Dendritic cell treated with granulocyte-macrophage colony-stimulating factor and Interleukin-4, amounts not matched to agents 40 ng/mL and 50 ng/mL, for 4 days (primary cell): ENCODE data around the gene SYPL2.
"Not testable (repeated sequence)": the region's sequence is repeated elsewhere in the genome, so short reads cannot be mapped to it uniquely, and the experiment has no call there.

Experiments used
- H3K27ac Mint-ChIP-seq: one replicate; pipeline ENCODE4 v1.8.0; 2022; ENCODE audit warnings: mild to moderate bottlenecking, mixed read lengths
- H3K27me3 Mint-ChIP-seq: one replicate; pipeline ENCODE4 v1.8.0; 2022; ENCODE audit warnings: mild to moderate bottlenecking, mixed read lengths
- H3K36me3 Mint-ChIP-seq: one replicate; pipeline ENCODE4 v1.8.0; 2022; ENCODE audit warnings: low read depth, mixed read lengths
- H3K4me1 Mint-ChIP-seq: one replicate; pipeline ENCODE4 v1.8.0; 2022; ENCODE audit warnings: low read depth, mixed read lengths
- H3K4me3 Mint-ChIP-seq: one replicate; pipeline ENCODE4 v1.8.0; 2022; ENCODE audit warnings: mild to moderate bottlenecking, moderate library complexity, mixed read lengths
- H3K9me3 Mint-ChIP-seq: one replicate; pipeline ENCODE4 v1.8.0; 2022; ENCODE audit warnings: mixed read lengths
- intact Hi-C: fragments of 100-400 bp; cut with micrococcal nuclease; formaldehyde crosslinking; loops from one replicate; pipeline ENCODE4 v1.15.0; 2022

SYPL2 gene

DNA sequence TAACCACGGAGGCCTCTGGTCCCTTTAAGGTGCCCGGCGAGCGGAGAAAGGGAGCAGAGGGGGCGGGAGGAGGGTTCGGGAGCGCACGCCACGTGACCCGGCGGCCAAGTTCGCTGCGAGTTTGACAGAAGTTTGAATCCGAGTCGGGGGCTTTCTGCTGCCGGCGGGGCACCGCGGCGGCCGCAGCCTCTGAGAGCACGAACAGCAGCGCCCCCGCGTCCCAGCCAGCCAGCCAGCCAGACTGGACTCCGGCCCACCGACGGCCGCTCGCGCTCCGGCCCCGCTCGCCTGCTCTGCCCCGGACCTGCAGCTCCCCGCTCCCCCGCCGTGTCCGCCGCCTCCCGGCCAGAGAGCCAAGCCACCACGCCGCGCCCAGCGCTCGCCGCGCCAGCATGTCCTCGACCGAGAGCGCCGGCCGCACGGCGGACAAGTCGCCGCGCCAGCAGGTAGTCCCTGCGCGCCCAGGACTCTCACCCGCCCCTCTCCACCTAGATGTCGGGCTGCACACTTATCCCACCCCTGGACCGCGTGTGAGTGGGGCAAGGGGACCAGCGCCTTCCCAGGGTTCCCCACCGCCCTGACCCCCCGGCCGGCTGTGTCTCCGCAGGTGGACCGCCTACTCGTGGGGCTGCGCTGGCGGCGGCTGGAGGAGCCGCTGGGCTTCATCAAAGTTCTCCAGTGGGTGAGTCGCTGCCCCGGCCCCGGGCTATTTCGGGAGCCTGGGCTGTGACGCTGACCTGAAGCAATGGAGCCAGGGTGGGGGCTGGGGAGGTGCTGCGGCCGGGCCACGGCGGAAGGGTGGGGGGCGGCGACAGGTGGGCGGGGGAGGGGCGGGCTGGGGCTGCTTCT, at the start of gene SYPL2:
Gene SYPL2 (plus strand): TSS at position 95 of the 849 bp plus-strand sequence. CDS start 298 bp downstream, at position 393.
- H3K27me3 Mint-ChIP-seq, result peaks cover 93% of the 10 kb centered on the region
- H3K9me3 Mint-ChIP-seq, result no peaks in the 10 kb centered on the region
- intact Hi-C loops, result no loop called here

DNA sequence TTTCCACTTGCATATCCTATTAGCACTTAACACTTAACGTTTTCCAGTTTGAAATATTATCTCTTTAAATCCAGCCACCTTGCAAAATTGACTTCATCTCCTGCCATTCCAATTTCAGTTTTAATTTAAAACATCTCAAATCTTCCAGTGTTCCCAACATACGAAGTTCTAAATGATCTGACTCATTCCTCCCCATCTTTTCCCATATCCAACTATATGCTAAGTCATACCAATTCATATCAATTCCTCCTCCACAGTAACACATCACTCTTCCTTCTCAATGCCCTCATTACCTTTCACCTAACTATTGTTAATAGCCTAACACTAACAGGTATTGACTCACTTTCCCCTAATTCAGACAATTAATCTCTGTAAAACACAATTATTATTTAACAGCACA, 42.8 kb upstream of the SYPL2 start:
- no peak overlapping the region for H3K27ac Mint-ChIP-seq
- no peak overlapping the region for H3K4me3 Mint-ChIP-seq
- intact Hi-C loops, result no loop called here
- H3K4me1 Mint-ChIP-seq, result peaks cover 37% of the 10 kb centered on the region
- H3K27me3 Mint-ChIP-seq, result no peaks in the 10 kb centered on the region
- no peaks in the 10 kb centered on the region for H3K9me3 Mint-ChIP-seq
- H3K36me3 Mint-ChIP-seq, result peaks cover 57% of the 10 kb centered on the region

More for the DNA sequence above, at the start of gene SYPL2:
- Mint-ChIP-seq H3K4me1 (peaks cover 10% of the 10 kb centered on the region), H3K27ac (no peak within 1 kb of the TSS), H3K36me3 (no peaks in the 10 kb centered on the region), H3K4me3 (peak within 1 kb of the TSS; percentile 66)

DNA sequence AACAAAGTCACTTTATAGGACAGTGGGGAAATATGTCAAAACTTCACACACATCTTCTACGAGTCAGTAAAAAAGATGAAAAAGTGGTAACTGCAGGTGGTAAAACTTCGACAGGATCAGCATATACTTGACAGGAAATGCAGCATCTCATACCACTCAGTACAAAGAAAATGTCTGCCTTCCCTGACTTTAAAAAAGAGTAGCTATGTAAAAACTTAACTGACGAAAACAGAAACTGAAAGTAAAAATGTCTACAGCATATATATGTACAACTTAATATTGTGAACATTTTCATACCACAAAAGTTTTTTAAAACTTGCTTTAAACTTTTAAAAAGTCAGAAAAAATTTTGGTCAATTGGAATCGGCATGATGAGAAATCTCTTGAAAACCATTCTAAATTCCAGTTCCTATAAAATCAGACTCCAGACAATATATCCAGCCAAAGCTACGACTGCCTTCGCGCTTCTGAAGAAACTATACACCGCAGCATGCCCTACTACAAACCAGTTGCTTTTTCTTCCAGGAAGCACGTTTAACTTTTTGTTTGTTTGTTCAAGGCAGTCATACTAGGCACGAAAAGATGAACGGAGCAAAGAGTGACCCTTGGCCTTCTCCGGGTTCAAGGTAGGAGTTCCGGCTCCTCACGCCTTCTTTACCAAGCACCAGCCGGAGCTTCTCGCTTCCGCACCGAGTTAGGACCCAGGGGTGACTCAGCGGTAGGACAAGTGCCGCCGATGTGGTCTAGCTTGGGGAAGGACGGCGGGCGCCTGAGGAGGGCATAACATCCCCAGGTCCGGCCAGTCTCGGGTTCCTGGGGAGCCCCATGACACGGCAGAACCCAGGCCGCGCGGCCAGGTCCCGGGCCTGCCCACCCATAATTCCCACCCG, 40.7 kb upstream of the SYPL2 start:
- intact Hi-C loops, result loop anchor here (1.0 to 5.0 kb wide), 2 partner anchors 58 to 107 kb away; partner anchors contain the start of gene ATXN7L2
- Mint-ChIP-seq H3K9me3 (no peaks in the 10 kb centered on the region), H3K27ac (peak overlapping the region; percentile 95), H3K27me3 (no peaks in the 10 kb centered on the region), H3K4me1 (peaks cover 37% of the 10 kb centered on the region), H3K36me3 (peaks cover 35% of the 10 kb centered on the region), H3K4me3 (peak overlapping the region; percentile 95)

DNA sequence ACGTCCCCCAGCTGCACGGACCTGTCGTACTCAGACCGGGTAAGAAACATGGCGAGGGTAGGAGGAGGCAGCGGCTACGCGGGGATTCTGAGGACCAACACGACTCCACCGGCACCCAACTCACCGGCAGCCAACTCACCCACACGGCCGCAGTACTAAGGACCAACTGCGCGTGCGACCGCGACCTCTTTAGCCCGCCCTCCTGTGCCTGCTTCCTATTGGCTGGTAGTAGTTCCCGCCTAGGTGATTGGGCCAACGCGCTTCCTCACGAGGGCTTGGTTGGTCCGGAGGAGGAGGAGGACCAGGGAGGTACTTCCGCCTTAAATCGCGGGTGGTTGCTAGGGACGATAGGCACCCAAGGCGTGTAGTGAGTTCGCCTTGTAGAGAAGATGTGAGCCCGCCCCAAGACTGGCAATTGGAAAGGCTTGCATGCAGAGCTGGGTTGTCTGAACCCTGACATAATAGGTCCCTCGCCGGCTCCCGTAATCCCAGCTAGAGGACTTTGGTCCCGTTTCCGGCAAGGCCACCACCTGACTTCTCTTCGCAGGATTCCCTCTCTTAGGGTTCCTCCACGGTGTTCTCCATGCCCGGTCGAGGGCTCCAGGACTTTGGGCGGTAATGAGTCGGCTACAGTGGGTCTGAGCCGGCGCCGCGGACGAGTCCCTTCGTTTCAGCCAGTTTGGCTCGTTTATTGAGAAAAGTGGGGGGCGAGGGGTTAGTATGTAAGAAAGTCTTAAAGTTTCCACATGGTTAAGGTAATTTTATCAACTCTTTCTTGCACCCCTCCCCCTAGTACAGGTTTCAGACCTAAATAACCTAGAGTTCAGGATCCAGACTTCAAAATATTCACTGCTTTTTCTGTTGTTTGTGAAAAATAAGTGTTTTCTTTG, 39.8 kb upstream of the SYPL2 start, which contains the start of gene PSMA5:
Gene PSMA5 (minus strand): TSS at position 168 of the 890 bp plus-strand sequence. CDS start 118 bp downstream, at position 50.
- Mint-ChIP-seq H3K4me1 (peaks cover 37% of the 10 kb centered on the region), H3K9me3 (no peaks in the 10 kb centered on the region), H3K27me3 (peaks cover 1% of the 10 kb centered on the region), H3K27ac (peak within 1 kb of the TSS; percentile 95), H3K4me3 (peak within 1 kb of the TSS; percentile 95), H3K36me3 (peaks cover 27% of the 10 kb centered on the region)
- intact Hi-C loops, result loop anchor here (1.0 to 5.0 kb wide), 2 partner anchors 57 to 106 kb away; partner anchors contain the start of gene ATXN7L2

DNA sequence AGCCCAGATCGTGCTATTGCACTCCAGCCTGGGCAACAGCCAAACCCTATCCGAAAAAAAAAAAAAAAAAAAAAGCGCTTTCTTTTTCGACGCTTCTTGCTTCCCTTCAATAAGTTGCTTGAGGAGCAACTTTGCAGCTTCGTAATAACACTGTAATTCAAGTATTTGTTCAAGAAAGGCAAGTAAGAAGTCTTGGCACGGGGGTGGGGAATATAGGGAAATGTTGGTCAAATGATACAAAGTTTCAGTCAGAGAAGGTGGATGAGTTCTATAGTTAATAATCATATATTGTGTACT, 39.2 kb upstream of the SYPL2 start:
- peaks cover 3% of the 10 kb centered on the region for H3K27me3 Mint-ChIP-seq
- peak overlapping the region; percentile 95 for H3K27ac Mint-ChIP-seq
- H3K36me3 Mint-ChIP-seq, result peaks cover 22% of the 10 kb centered on the region
- H3K4me1 Mint-ChIP-seq, result peaks cover 37% of the 10 kb centered on the region
- H3K9me3 Mint-ChIP-seq, result no peaks in the 10 kb centered on the region
- peak overlapping the region; percentile 95 for H3K4me3 Mint-ChIP-seq
- intact Hi-C loops, result loop anchor here (5.0 kb wide), 1 partner anchor 105 kb away; no protein-coding TSS in a partner anchor

DNA sequence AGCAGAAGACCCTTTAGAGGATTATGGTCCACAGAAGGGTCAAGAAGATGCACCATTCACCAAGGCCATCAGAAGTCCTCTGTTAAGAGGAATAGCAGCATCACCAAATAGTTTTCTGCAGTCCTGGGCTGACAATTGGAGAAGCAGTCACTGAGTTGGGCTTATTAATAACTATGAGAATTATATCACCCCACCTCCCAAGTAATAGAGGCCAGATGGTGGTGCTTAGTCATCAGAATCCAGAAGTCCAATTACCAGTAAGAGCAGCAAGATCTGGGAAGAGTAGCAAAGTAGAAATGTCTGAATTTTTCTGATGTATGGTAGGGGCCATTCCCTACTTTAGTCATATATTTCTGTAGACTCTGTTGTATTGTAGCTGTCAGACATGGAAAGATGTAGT, 34.0 kb upstream of the SYPL2 start:
- Mint-ChIP-seq H3K27me3 (peaks cover 10% of the 10 kb centered on the region), H3K9me3 (peaks cover 7% of the 10 kb centered on the region), H3K4me3 (no peak overlapping the region), H3K27ac (no peak overlapping the region), H3K36me3 (no peaks in the 10 kb centered on the region), H3K4me1 (peaks cover 6% of the 10 kb centered on the region)
- intact Hi-C loops, result no loop called here

DNA sequence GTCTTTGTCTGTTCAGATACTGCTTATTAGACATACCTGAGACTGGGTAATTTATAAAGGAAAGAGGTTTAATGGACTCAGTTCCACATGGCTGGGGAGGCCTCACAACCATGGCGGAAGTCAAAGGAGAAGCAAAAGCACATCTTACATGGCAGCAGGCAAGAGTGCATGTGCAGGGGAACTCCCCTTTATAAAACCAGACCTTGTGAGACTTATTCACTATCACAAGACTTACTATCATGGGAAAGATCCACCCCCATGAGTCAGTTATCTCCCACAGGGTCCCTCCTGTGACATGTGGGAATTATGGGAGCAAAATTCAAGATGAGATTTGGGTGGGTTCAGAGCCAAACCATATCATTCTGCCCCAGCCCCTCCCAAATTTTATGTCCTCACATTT, 33.0 kb upstream of the SYPL2 start:
- Mint-ChIP-seq H3K36me3 (no peaks in the 10 kb centered on the region), H3K27ac (no peak overlapping the region), H3K4me3 (no peak overlapping the region), H3K9me3 (peaks cover 7% of the 10 kb centered on the region), H3K4me1 (no peaks in the 10 kb centered on the region), H3K27me3 (peaks cover 10% of the 10 kb centered on the region)
- intact Hi-C loops, result no loop called here

DNA sequence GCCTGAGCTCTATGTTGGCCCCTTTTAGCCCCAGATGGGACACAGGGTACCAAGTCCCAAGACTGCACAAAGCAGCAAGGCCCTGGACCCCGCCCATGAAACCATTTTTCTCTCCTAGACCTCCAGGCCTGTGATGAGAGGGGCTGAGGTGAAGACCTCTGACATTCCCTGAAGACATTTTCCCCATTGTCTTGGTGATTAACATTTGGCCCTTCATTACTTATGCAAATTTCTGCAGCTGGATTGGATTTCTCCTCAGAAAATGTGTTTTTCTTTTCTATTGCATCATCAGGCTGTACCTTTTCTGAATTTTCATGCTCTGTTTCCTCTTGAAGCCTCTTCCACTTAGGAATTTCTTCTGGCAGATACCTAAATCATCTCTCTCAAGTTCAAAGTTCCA, 31.9 kb upstream of the SYPL2 start:
- peaks cover 7% of the 10 kb centered on the region for H3K9me3 Mint-ChIP-seq
- H3K27ac Mint-ChIP-seq, result no peak overlapping the region
- no peaks in the 10 kb centered on the region for H3K36me3 Mint-ChIP-seq
- intact Hi-C loops, result no loop called here
- H3K4me3 Mint-ChIP-seq, result no peak overlapping the region
- H3K4me1 Mint-ChIP-seq, result no peaks in the 10 kb centered on the region
- H3K27me3 Mint-ChIP-seq, result peaks cover 10% of the 10 kb centered on the region

DNA sequence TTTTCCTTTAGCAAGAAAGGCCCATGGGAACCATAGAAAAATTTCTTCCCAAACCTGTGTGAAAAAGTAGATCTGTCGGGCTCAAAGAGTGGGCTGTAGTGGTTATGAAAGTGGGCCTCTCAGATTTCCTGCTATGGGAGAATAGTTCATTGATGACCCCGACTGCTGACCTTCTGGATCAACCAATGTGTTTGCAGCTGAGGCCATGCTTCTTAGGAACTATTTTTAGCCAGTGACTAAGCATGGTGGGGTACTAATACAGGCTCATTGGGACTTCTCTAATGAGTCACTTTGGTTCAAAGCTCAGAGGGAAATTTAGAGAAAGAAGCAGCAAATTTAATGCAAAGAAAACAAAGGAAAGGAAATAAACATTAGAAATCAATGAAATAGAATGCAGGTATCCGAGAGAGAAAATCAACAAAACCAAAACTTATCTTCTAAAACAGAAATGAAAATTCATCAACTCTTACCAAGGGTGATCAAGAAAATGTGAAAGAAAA, 27.5 kb upstream of the SYPL2 start:
- no peak overlapping the region for H3K27ac Mint-ChIP-seq
- intact Hi-C loops, result no loop called here
- H3K4me3 Mint-ChIP-seq, result no peak overlapping the region
- H3K36me3 Mint-ChIP-seq, result no peaks in the 10 kb centered on the region
- H3K4me1 Mint-ChIP-seq, result no peaks in the 10 kb centered on the region
- peaks cover 4% of the 10 kb centered on the region for H3K27me3 Mint-ChIP-seq
- no peaks in the 10 kb centered on the region for H3K9me3 Mint-ChIP-seq

DNA sequence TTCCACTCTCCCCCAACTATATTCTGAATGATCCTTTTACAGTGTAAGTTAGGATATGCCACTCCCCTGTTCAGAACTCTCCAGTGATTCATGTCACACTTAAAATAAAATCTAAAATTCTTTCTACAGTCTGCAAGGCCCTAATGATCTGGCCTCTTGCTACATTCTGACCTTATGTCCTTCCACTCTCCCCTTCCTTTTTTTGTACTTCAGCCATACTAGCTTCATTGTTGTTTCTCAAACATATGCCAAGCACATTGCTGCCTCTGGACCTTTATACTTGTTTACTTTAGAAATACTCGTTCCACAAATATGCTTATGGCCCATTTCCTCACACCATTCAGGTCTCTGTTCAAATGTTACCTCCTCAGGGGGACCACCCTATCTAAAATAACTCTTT, 25.3 kb upstream of the SYPL2 start:
- intact Hi-C loops, result no loop called here
- Mint-ChIP-seq H3K9me3 (no peaks in the 10 kb centered on the region), H3K27ac (no peak overlapping the region), H3K27me3 (peaks cover 9% of the 10 kb centered on the region), H3K36me3 (no peaks in the 10 kb centered on the region), H3K4me1 (no peaks in the 10 kb centered on the region), H3K4me3 (no peak overlapping the region)

DNA sequence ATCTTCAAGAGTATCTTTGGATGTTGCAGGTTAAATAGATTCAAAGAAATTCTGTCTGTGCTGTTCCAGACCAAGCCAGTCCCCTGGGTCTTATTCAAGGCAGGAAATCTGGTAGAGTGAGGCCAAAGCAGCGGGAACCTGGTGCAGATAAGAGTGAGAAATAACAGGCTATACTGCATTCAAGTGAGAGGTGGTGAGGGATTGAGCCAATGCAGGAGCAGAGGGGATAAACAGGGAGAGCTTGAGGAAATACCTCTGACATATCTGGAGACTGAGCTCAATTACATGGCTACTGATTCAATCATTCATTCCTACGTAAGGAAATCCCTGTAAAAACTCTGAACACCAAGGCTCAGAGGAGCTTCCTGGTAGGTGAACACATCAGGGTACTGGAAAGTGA, 22.9 kb upstream of the SYPL2 start:
- Mint-ChIP-seq H3K4me1 (peaks cover 6% of the 10 kb centered on the region), H3K27ac (no peak overlapping the region), H3K27me3 (peaks cover 21% of the 10 kb centered on the region), H3K36me3 (no peaks in the 10 kb centered on the region), H3K4me3 (no peak overlapping the region), H3K9me3 (no peaks in the 10 kb centered on the region)
- intact Hi-C loops, result no loop called here

DNA sequence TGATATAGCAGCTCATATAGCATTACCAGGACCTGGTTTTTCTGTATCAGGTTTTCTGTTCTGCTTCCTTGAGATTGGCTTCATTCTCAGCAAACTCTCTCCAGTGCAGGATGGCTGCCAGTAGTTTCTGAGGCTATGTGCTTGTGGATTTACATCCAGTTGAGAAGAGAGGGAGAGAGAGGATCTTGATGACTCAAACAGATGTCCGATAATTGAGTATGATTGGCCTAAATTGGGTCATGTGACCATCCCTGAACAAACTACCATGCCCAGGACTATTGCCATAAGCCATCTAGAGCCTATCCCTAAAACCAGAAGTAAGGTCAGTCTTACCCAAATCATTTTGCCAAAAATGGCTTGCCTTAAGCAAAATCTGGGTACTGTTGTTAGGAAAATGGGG, 22.0 kb upstream of the SYPL2 start:
- intact Hi-C loops, result no loop called here
- peaks cover 21% of the 10 kb centered on the region for H3K27me3 Mint-ChIP-seq
- H3K9me3 Mint-ChIP-seq, result no peaks in the 10 kb centered on the region
- H3K4me1 Mint-ChIP-seq, result peaks cover 6% of the 10 kb centered on the region
- no peaks in the 10 kb centered on the region for H3K36me3 Mint-ChIP-seq
- no peak overlapping the region for H3K4me3 Mint-ChIP-seq
- H3K27ac Mint-ChIP-seq, result no peak overlapping the region

DNA sequence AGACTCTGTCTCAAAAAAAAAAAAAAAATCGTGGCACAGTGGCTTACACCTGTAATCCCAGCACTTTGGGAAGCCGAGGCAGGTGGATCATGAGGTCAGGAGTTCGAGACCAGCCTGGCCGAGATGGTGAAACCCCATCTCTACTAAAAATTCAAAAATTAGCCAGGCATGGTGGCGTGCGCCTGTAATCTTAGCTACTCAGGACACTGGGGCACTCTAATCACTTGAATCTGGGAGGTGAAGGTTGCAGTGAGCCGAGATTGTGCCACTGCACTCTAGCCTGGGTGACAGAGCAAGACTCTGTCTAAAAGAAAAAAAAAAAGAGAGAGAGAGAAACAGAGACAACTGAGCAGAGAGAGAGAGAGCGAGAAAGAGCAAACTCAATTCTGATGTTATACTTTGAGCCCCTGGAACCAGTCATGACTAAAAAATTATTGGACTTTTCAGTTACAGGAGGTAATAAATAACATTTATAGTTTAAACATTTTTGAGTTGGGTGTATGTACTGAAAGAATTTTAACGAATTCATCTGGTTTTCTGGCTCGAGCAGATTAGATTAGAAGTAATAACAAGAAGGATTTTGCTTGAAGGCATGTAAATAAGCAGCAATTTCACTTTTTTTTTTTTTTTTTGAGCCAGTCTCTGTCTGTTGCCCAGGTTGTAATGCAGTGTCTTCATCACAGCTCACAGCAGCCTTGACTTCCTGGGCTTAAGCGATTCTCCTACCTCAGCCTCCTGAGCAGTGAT, 20.2 kb upstream of the SYPL2 start:
- peaks cover 34% of the 10 kb centered on the region for H3K27me3 Mint-ChIP-seq
- H3K4me3 Mint-ChIP-seq, H3K4me1 Mint-ChIP-seq, intact Hi-C loops, H3K36me3 Mint-ChIP-seq, H3K9me3 Mint-ChIP-seq, H3K27ac Mint-ChIP-seq: not testable (repeated sequence)
